Liver (tissue), 9 donors: ENCODE data around the gene MYMK. TPM values are rescaled to one million over a fixed set of nuclear protein-coding genes. Genes with fewer than 3 reads are reported as not detected.

Experiments
- DNase-seq: peaks from one replicate; pipeline ENCODE4 v3.0.0-alpha.2; 2017; ENCODE audit warnings: low spot score
- H3K27ac ChIP-seq, 2 donors: one replicate each; pipeline ENCODE4 v1.7.0; 2013; ENCODE audit warnings: inconsistent platforms in 2 of 2, low read length in 2 of 2, control low read depth in 1 of 2, low read depth in 1 of 2, mild to moderate bottlenecking in 1 of 2
- H3K27me3 ChIP-seq, 4 donors: one replicate each; pipeline versions ENCODE4 v1.6.1 to v1.7.0; 2013; ENCODE audit warnings: low read length in 3 of 4, inconsistent platforms in 1 of 4, mild to moderate bottlenecking in 1 of 4, moderate library complexity in 1 of 4; ENCODE audit not compliant: control insufficient read depth in 4 of 4, insufficient read depth in 4 of 4
- H3K36me3 ChIP-seq, 4 donors: one replicate each; pipeline versions ENCODE4 v1.6.1 to v1.7.0; 2013; ENCODE audit warnings: low read length in 3 of 4, mild to moderate bottlenecking in 3 of 4, low read depth in 1 of 4, moderate library complexity in 1 of 4; ENCODE audit not compliant: control insufficient read depth in 4 of 4, insufficient read depth in 3 of 4
- H3K4me1 ChIP-seq, 4 donors: one replicate each; pipeline versions ENCODE4 v1.6.1 to v1.7.0; 2013; ENCODE audit warnings: low read length in 3 of 4, mild to moderate bottlenecking in 3 of 4, moderate library complexity in 1 of 4; ENCODE audit not compliant: control insufficient read depth in 4 of 4, insufficient read depth in 4 of 4
- H3K4me3 ChIP-seq, 3 donors: one replicate each; pipeline versions ENCODE4 v1.6.1 to v1.7.0; 2013; ENCODE audit warnings: low read length in 3 of 3, control low read depth in 1 of 3, low read depth in 1 of 3, mild to moderate bottlenecking in 1 of 3
- H3K9ac ChIP-seq, 2 donors: one replicate each; pipeline ENCODE4 v1.7.0; 2013; ENCODE audit warnings: low read length in 2 of 2, mild to moderate bottlenecking in 2 of 2, moderate library complexity in 2 of 2, control low read depth in 1 of 2, low read depth in 1 of 2
- H3K9me3 ChIP-seq, 4 donors: one replicate each; pipeline versions ENCODE4 v1.6.1 to v1.7.0; 2013; ENCODE audit warnings: low read length in 3 of 4; ENCODE audit not compliant: control insufficient read depth in 4 of 4
- ATF3 ChIP-seq: IDR thresholded peaks from 2 replicates; pipeline ENCODE4 v1.6.1; 2016; ENCODE audit warnings: antibody characterized with exemption
- CTCF ChIP-seq: fragments of 150-350 bp; IDR thresholded peaks from 2 replicates; pipeline ENCODE4 v1.5.1; 2017; ENCODE audit warnings: improper control_type of control experiment, low read depth, low read length; ENCODE audit not compliant: missing input control
- EGR1 ChIP-seq, 2 donors: IDR thresholded peaks; 2 replicates each; pipeline ENCODE4 v1.6.1; 2016 to 2018; ENCODE audit warnings: antibody characterized with exemption in 2 of 2, low read depth in 2 of 2
- FOXA1 ChIP-seq: IDR thresholded peaks from 2 replicates; pipeline ENCODE4 v1.6.1; 2016; ENCODE audit warnings: antibody characterized with exemption
- FOXA2 ChIP-seq: IDR thresholded peaks from 2 replicates; pipeline ENCODE4 v1.6.1; 2016; ENCODE audit warnings: antibody characterized with exemption
- GABPA ChIP-seq, 2 donors: IDR thresholded peaks in 1 of 2; conservative IDR thresholded peaks in 1 of 2; 2 replicates each; pipeline ENCODE4 v1.6.1; 2016; ENCODE audit warnings: antibody characterized with exemption in 2 of 2, mild to moderate bottlenecking in 1 of 2, moderate library complexity in 1 of 2
- HNF4G ChIP-seq: IDR thresholded peaks from 2 replicates; pipeline ENCODE4 v1.6.1; 2016; ENCODE audit warnings: antibody characterized with exemption
- JUND ChIP-seq, 2 donors: IDR thresholded peaks; 2 replicates each; pipeline ENCODE4 v1.6.1; 2016; ENCODE audit warnings: antibody characterized with exemption in 2 of 2
- MAX ChIP-seq: IDR thresholded peaks from 2 replicates; pipeline ENCODE4 v1.6.1; 2016; ENCODE audit warnings: antibody characterized with exemption
- NR2F2 ChIP-seq: IDR thresholded peaks from 2 replicates; pipeline ENCODE4 v1.6.1; 2016; ENCODE audit warnings: antibody characterized with exemption
- RXRA ChIP-seq, 2 donors: IDR thresholded peaks; 2 replicates each; pipeline ENCODE4 v1.6.1; 2017 to 2018; ENCODE audit warnings: antibody characterized with exemption in 2 of 2, mild to moderate bottlenecking in 1 of 2
- TAF1 ChIP-seq: conservative IDR thresholded peaks from 2 replicates; pipeline ENCODE4 v1.6.1; 2016; ENCODE audit warnings: antibody characterized with exemption, mild to moderate bottlenecking
- YY1 ChIP-seq: IDR thresholded peaks from 2 replicates; pipeline ENCODE4 v1.6.1; 2016; ENCODE audit warnings: antibody characterized with exemption, mild to moderate bottlenecking
- ZBTB33 ChIP-seq: IDR thresholded peaks from 2 replicates; pipeline ENCODE4 v1.6.1; 2016; ENCODE audit warnings: antibody characterized with exemption
- WGBS: extraction: QIAGEN DNeasy Blood & Tissue Kit; methylation state at CpG from one replicate; pipeline ENCODE4 v1.1.7; 2013; 5-methylcytosine and 5-hydroxymethylcytosine counted together
- polyA plus RNA-seq, 2 donors: library from polyadenylated mRNA; stranded (reverse) in 1 of 2; unstranded in 1 of 2; fragments of 200-250 nt in 1 of 2; fragments of >200 nt in 1 of 2; fragmentation: Nextera tagmentation in 1 of 2; extraction: Ambion mirVana in 1 of 2; gene quantifications; one replicate each; pipeline versions ENCODE4 v1.2.1 to v1.2.3, GENCODE V29; 2013 to 2015
- total RNA-seq, 2 donors: library from RNA; depleted of rRNA; stranded (reverse); fragments of >200 nt; gene quantifications; one replicate each; pipeline ENCODE4 v1.2.3, GENCODE V29; 2014
- donor health status: healthy.
- donor health status: healthy.
- donor health status: healthy.
- donor health status: healthy.
- donor health status: healthy.

MYMK gene
- total and polyA plus RNA-seq, 4 donors = not detected

GRCh38 chr9:133562611-133563290 lies 38.0 kb upstream of the MYMK start:
- no peaks in the 10 kb centered on the region for H3K36me3 ChIP-seq
- DNase-seq = no peak
- no peak overlapping the region for H3K4me3 ChIP-seq
- H3K4me1 ChIP-seq = peaks cover 0 to 14% (median 4%) of the 10 kb centered on the region in 4 donors
- no peak overlapping the region for H3K9ac ChIP-seq
- 95% methylated on average over 54 of the region's 54 CpGs for WGBS
- no peaks in the 10 kb centered on the region for H3K27me3 ChIP-seq
- peak overlapping the region in 1 of 2 donors; percentile 47 for H3K27ac ChIP-seq
- TF ChIP-seq EGR1 (IDR thresholded peaks at IDR 0.05; ENCODE audit: low read depth in 2 of 2) (no peak), GABPA (IDR thresholded peaks at IDR 0.05 in 1 of 2, conservative IDR thresholded peaks at IDR 0.05 in 1 of 2) (no peak), MAX (no peak), FOXA1 (no peak)
- no peaks in the 10 kb centered on the region for H3K9me3 ChIP-seq

GRCh38 chr9:133561976-133562554 lies 37.3 kb upstream of the MYMK start:
- H3K4me3 ChIP-seq = no peak overlapping the region
- peaks cover 0 to 14% (median 4%) of the 10 kb centered on the region in 4 donors for H3K4me1 ChIP-seq
- no peaks in the 10 kb centered on the region for H3K27me3 ChIP-seq
- H3K27ac ChIP-seq = no peak overlapping the region
- no peaks in the 10 kb centered on the region for H3K36me3 ChIP-seq
- TF ChIP-seq ZBTB33 (no peak), HNF4G (no peak), FOXA1 (no peak), RXRA (IDR thresholded peaks at IDR 0.05) (no peak), JUND (IDR thresholded peaks at IDR 0.05) (no peak), EGR1 (IDR thresholded peaks at IDR 0.05; ENCODE audit: low read depth in 2 of 2) (no peak), TAF1 (no peak), CTCF (no peak), NR2F2 (no peak), FOXA2 (no peak), ATF3 (no peak), GABPA (IDR thresholded peaks at IDR 0.05 in 1 of 2, conservative IDR thresholded peaks at IDR 0.05 in 1 of 2) (no peak), YY1 (no peak), MAX (no peak)
- no peaks in the 10 kb centered on the region for H3K9me3 ChIP-seq
- 90% methylated on average over 29 of the region's 32 CpGs for WGBS
- no peak overlapping the region for H3K9ac ChIP-seq
- no peak for DNase-seq
